Ishikawa (cell line): ENCODE results near the gene KRTAP4-1.

ENCODE experiments used
- CEBPB ChIP-seq: IDR thresholded peaks from 2 replicates; pipeline ENCODE4 v1.6.1; 2012
- CREB1 ChIP-seq: IDR thresholded peaks from 2 replicates; pipeline ENCODE4 v1.6.1; 2012; ENCODE audit warnings: low read depth
- EGR1 ChIP-seq: IDR thresholded peaks from 2 replicates; pipeline ENCODE4 v1.6.1; 2012
- EP300 ChIP-seq: IDR thresholded peaks from 2 replicates; pipeline ENCODE4 v1.6.1; 2012; ENCODE audit warnings: borderline replicate concordance
- FOXM1 ChIP-seq: IDR thresholded peaks from 2 replicates; pipeline ENCODE4 v1.6.1; 2012; ENCODE audit warnings: low read depth, borderline replicate concordance
- MAX ChIP-seq: IDR thresholded peaks from 2 replicates; pipeline ENCODE4 v1.6.1; 2012
- NFIC ChIP-seq: IDR thresholded peaks from 2 replicates; pipeline ENCODE4 v1.6.1; 2012
- RAD21 ChIP-seq: IDR thresholded peaks from 2 replicates; pipeline ENCODE4 v1.6.1; 2012; ENCODE audit warnings: low read depth
- REST ChIP-seq: IDR thresholded peaks from 2 replicates; pipeline ENCODE4 v1.6.1; 2012; ENCODE audit warnings: low read depth, mild to moderate bottlenecking
- TAF1 ChIP-seq: IDR thresholded peaks from 2 replicates; pipeline ENCODE4 v1.6.1; 2012; ENCODE audit warnings: low read depth, mild to moderate bottlenecking
- TCF12 ChIP-seq: IDR thresholded peaks from 2 replicates; pipeline ENCODE4 v1.6.1; 2012; ENCODE audit warnings: low read depth
- TEAD4 ChIP-seq: IDR thresholded peaks from 2 replicates; pipeline ENCODE4 v1.6.1; 2012
- YY1 ChIP-seq: IDR thresholded peaks from 2 replicates; pipeline ENCODE4 v1.6.1; 2012; ENCODE audit warnings: low read depth
- ZBTB7A ChIP-seq: IDR thresholded peaks from 2 replicates; pipeline ENCODE4 v1.6.1; 2012; ENCODE audit warnings: low read depth
- TF ChIP-seq, protein P1 (sequence below): IDR thresholded peaks from 2 replicates; pipeline ENCODE4 v1.6.1; 2012

Gene KRTAP4-1

DNA sequence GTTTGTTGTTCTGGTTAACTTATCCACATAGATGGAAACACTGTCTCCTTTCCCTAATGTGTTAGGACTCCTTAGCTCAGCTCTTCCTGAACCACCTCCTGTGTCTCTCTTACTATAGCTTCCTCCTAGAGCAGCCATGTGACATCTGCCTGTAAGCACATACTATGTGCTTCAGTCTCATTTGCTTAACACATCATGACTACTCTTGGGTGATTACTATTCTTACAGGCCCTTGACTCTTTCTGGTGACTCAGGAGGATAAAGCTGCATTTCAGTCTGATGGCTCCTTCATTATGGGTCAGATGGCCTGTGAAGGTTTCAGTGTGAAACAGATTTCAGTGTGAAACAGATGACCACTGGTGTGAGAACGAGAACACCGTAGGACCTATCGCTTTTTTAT lies 6.4 kb downstream of the KRTAP4-1 start:
- TF ChIP-seq, protein P1, sequence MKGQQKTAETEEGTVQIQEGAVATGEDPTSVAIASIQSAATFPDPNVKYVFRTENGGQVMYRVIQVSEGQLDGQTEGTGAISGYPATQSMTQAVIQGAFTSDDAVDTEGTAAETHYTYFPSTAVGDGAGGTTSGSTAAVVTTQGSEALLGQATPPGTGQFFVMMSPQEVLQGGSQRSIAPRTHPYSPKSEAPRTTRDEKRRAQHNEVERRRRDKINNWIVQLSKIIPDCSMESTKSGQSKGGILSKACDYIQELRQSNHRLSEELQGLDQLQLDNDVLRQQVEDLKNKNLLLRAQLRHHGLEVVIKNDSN: no peak
- TF ChIP-seq EP300: no peak
- no peak for TF ChIP-seq ZBTB7A
- no peak for TF ChIP-seq TAF1
- TF ChIP-seq YY1: no peak
- no peak for TF ChIP-seq TEAD4
- no peak for TF ChIP-seq EGR1
- no peak for TF ChIP-seq CREB1
- no peak for TF ChIP-seq NFIC
- no peak for TF ChIP-seq CEBPB
- TF ChIP-seq FOXM1: no peak
- no peak for TF ChIP-seq REST
- TF ChIP-seq RAD21: no peak
- TF ChIP-seq MAX: no peak
- TF ChIP-seq TCF12: no peak

DNA sequence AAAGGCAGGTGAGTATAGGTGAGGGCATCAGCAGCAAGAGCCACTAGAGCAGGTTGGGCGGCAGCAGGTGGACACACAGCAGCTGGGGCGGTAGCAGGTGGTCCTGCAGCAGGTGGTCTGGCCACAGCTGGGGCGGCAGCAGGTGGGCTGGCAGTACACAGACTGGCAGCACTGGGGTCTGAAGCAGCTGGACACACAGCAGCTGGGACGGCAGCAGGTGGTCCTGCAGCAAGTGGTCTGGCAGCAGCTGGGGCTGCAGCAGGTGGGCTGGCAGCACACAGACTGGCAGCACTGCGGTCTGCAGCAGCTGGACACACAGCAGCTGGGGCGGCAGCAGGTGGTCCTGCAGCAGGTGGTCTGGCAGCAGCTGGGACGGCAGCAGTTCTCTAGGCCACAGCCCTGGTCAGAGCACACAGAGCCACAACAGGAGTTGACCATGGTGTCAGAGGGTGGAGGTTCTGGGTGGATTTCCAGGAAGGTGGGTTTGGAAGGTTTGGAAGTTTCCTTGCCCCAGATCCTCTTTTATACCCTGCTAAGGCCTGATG lies 6.9 kb downstream of the KRTAP4-1 start, which contains the start of gene KRTAP4-2:
TSS of gene KRTAP4-2 (minus strand) at position 495 of the 545 bp plus-strand sequence. CDS start at position 438, 57 bp downstream.
- TF ChIP-seq ZBTB7A: no peak
- no peak for TF ChIP-seq RAD21
- no peak for TF ChIP-seq EGR1
- no peak for TF ChIP-seq EP300
- no peak for TF ChIP-seq TCF12
- no peak for TF ChIP-seq TAF1
- no peak for TF ChIP-seq REST
- no peak for TF ChIP-seq FOXM1
- no peak for TF ChIP-seq CREB1
- no peak for TF ChIP-seq CEBPB
- no peak for TF ChIP-seq MAX
- no peak for TF ChIP-seq NFIC
- TF ChIP-seq, protein P1: no peak
- TF ChIP-seq YY1: no peak
- TF ChIP-seq TEAD4: no peak

DNA sequence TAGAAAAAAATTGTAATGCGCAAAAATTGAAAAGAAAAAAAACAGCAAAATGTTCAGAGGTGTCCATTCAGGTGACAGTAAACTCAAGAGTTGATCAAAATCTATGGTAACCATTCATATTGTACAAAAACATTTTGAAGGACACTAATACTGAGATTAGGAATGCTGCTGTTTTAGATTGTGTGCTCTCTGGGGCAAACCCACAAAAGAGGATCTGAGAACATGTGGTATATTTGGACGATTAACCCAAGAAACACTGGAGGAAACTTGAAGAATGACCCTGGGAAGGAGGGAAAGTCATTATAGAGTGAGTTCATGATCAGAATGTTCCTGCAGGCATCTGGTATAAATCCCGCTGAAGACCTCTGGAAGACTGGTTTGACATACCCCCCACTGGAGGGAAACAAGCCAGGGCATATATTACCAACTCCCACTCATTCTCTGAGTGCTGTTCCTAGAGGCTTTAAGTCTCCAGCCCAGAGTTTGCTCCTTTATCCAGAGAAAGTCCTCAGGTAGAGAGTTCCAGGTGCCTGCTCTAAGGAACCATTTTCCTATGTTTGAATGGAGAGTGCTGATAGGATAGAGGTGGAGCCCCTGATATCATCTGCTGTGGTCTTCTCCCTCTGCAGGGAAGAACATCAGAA lies 7.8 kb downstream of the KRTAP4-1 start:
- TF ChIP-seq CREB1: no peak
- no peak for TF ChIP-seq REST
- no peak for TF ChIP-seq TCF12
- no peak for TF ChIP-seq RAD21
- no peak for TF ChIP-seq ZBTB7A
- TF ChIP-seq MAX: no peak
- no peak for TF ChIP-seq NFIC
- no peak for TF ChIP-seq FOXM1
- TF ChIP-seq CEBPB: no peak
- TF ChIP-seq TAF1: no peak
- TF ChIP-seq TEAD4: no peak
- TF ChIP-seq, protein P1: no peak
- no peak for TF ChIP-seq YY1
- no peak for TF ChIP-seq EP300
- no peak for TF ChIP-seq EGR1
